Mucosa of gallbladder (tissue), 1 donor: ENCODE data around the gene CHCHD6. TPM values are rescaled to one million over a fixed set of nuclear protein-coding genes. Genes with fewer than 3 reads are reported as not detected.

Source experiments
- DNase-seq: peaks from one replicate; pipeline ENCODE4 v3.0.0-alpha.2; 2020; ENCODE audit warnings: low spot score
- total RNA-seq: library from RNA; stranded (reverse); gene quantifications from one replicate; pipeline ENCODE4 v1.2.1, GENCODE V29; 2021
- donor health status: DM: no; HTN: no; CAD: no.

CHCHD6 gene
- total RNA-seq, 1 donor from 2014 or later, result 12.3 TPM

- no peak for DNase-seq
Observed at GRCh38 chr3:126704494-126705214, 614 bp downstream of the CHCHD6 start.

- DNase-seq, result no peak
Observed at GRCh38 chr3:126706631-126707030, 2.6 kb downstream of the CHCHD6 start.

GRCh38 chr3:126711121-126711760 lies 7.2 kb downstream of the CHCHD6 start:
- DNase-seq, result no peak

GRCh38 chr3:126713199-126713598 lies 9.2 kb downstream of the CHCHD6 start:
- no peak for DNase-seq

GRCh38 chr3:126714276-126714900 lies 10.3 kb downstream of the CHCHD6 start:
- no peak for DNase-seq

GRCh38 chr3:126714921-126715320 lies 10.9 kb downstream of the CHCHD6 start:
- no peak for DNase-seq

GRCh38 chr3:126715432-126715831 lies 11.4 kb downstream of the CHCHD6 start:
- DNase-seq, result peak; percentile 29

- DNase-seq, result no peak
Observed at GRCh38 chr3:126716057-126716456, 12.0 kb downstream of the CHCHD6 start.

- no peak for DNase-seq
Observed at GRCh38 chr3:126718561-126719445, 14.8 kb downstream of the CHCHD6 start.

GRCh38 chr3:126720596-126720995 lies 16.6 kb downstream of the CHCHD6 start:
- no peak for DNase-seq

GRCh38 chr3:126721246-126721645 lies 17.2 kb downstream of the CHCHD6 start:
- no peak for DNase-seq

GRCh38 chr3:126723237-126723636 lies 19.2 kb downstream of the CHCHD6 start:
- no peak for DNase-seq

GRCh38 chr3:126723801-126724200 lies 19.8 kb downstream of the CHCHD6 start:
- no peak for DNase-seq

GRCh38 chr3:126728680-126729079 lies 24.6 kb downstream of the CHCHD6 start:
- DNase-seq, result no peak

GRCh38 chr3:126730376-126730775 lies 26.3 kb downstream of the CHCHD6 start:
- no peak for DNase-seq

- no peak for DNase-seq
Observed at GRCh38 chr3:126731044-126731443, 27.0 kb downstream of the CHCHD6 start.

- DNase-seq, result no peak
Observed at GRCh38 chr3:126732281-126733060, 28.4 kb downstream of the CHCHD6 start.

GRCh38 chr3:126733061-126733430 lies 29.0 kb downstream of the CHCHD6 start:
- no peak for DNase-seq

GRCh38 chr3:126734106-126734723 lies 30.2 kb downstream of the CHCHD6 start:
- DNase-seq, result no peak

GRCh38 chr3:126737527-126737926 lies 33.5 kb downstream of the CHCHD6 start:
- DNase-seq, result no peak

- no peak for DNase-seq
Observed at GRCh38 chr3:126742057-126742456, 38.0 kb downstream of the CHCHD6 start.
